GM19043 (cell line): ENCODE measurements around the gene GPR12.

Experiments used
- ATAC-seq: cut with Tn5 transposase; IDR thresholded peaks from one replicate; pipeline ENCODE4 v1.9.1; 2021; ENCODE audit warnings: low read depth; ENCODE audit not compliant: unreplicated experiment

GPR12 gene

GRCh38 chr13:26706381-26706780 lies 54.2 kb downstream of the GPR12 start:
- no peak for ATAC-seq

GRCh38 chr13:26705536-26705935 lies 55.0 kb downstream of the GPR12 start:
- ATAC-seq: no peak
